Measurements from ENCODE around the gene PLCB2.

- TF ChIP-seq CTCF (conservative IDR thresholded peaks at IDR 0.05; ENCODE audit: low read length) (no peak), EZH2phosphoT487 (IDR thresholded peaks at IDR 0.05; ENCODE audit: borderline replicate concordance) (no peak)
These were observed 37.6 kb upstream of the PLCB2 start for GRCh38 chr15:40345225-40345866.

Data from Loucy (cell line).